Left ventricle myocardium inferior (tissue), 1 donor: ENCODE data around the gene PPP4C. TPM values are rescaled to one million over a fixed set of nuclear protein-coding genes. Genes with fewer than 3 reads are reported as not detected.

ENCODE experiments used
- DNase-seq: peaks from one replicate; pipeline ENCODE4 v3.0.0-alpha.2; 2020
- H3K27ac ChIP-seq: fragments of 200-600 bp; replicated peaks from 2 replicates; pipeline ENCODE4 v1.8.0; 2021
- H3K27me3 ChIP-seq: fragments of 200-600 bp; 2 replicates; pipeline ENCODE4 v1.8.0; 2021; ENCODE audit warnings: low read depth
- H3K36me3 ChIP-seq: fragments of 200-600 bp; 2 replicates; pipeline ENCODE4 v1.8.0; 2021
- H3K4me1 ChIP-seq: fragments of 200-600 bp; 2 replicates; pipeline ENCODE4 v1.8.0; 2021
- H3K4me3 ChIP-seq: fragments of 200-600 bp; 2 replicates; pipeline ENCODE4 v1.8.0; 2021; ENCODE audit warnings: mild to moderate bottlenecking, moderate library complexity
- H3K9me3 ChIP-seq: fragments of 200-600 bp; replicated peaks from 2 replicates; pipeline ENCODE4 v1.8.0; 2021
- intact Hi-C: fragments of 100-400 bp; cut with micrococcal nuclease; formaldehyde crosslinking; loops from one replicate; pipeline ENCODE4 v1.11.0; 2022
- total RNA-seq: library from RNA; stranded (reverse); fragmentation: NEBNext Ultra II Directional; extraction: Animal tissue kit (Norgen Biotek cat#: 25700); gene quantifications from one replicate; pipeline ENCODE4 v1.2.1, GENCODE V29; 2021
- TF ChIP-seq, protein P1 (sequence below): fragments of 200-600 bp; IDR thresholded peaks from 2 replicates; pipeline ENCODE4 v1.8.0; 2021; ENCODE audit warnings: antibody characterized with exemption, mild to moderate bottlenecking, borderline replicate concordance
- donor health status: DM: no; HTN: yes; CAD: no; lungs with severe emphysema.

Gene PPP4C
- total RNA-seq, 1 donor from 2014 or later = 32.2 TPM

DNA sequence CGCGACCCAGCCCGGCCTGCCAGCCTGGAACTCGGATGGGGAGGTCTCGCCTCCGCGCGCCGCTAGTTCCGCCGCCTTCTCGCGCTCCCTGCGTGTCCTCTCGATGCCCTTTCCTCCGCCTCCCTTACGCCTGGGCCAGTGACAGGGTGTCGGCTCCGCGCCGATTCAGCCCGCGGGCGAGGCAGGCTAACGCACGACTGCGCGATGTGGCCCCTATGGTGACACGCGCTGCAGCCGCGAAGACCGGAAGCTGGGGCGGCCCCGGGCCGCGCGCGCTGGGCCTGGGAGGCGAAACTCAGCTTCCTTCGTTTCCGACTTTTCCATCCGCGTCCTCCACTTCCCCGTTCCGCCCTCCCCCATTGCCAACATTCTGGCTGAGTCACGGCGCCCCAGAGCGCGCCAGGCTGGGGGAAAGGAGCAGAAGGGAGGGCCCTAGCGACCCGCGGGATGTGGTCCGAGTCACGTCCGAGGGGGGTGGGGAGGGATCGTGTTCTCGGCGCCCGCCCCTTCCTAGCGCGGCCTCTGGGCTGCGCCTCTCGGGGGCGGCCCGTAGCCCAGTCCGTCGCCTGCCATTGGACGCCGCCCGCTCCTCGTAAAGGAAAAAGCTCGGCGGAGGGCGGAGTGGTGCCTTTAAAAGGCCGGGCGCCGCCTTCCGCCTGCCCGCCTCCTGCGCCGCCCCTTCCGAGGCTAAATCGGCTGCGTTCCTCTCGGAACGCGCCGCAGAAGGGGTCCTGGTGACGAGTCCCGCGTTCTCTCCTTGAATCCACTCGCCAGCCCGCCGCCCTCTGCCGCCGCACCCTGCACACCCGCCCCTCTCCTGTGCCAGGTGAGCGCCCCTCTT is 10.5 kb upstream of the PPP4C start, which contains the start of gene ALDOA:
Gene ALDOA, plus strand, starts transcription at position 659 of the 841 bp plus-strand sequence. CDS start 1,138 bp downstream, outside the sequence.
- intact Hi-C loops = no loop called here
- TF ChIP-seq, protein P1, sequence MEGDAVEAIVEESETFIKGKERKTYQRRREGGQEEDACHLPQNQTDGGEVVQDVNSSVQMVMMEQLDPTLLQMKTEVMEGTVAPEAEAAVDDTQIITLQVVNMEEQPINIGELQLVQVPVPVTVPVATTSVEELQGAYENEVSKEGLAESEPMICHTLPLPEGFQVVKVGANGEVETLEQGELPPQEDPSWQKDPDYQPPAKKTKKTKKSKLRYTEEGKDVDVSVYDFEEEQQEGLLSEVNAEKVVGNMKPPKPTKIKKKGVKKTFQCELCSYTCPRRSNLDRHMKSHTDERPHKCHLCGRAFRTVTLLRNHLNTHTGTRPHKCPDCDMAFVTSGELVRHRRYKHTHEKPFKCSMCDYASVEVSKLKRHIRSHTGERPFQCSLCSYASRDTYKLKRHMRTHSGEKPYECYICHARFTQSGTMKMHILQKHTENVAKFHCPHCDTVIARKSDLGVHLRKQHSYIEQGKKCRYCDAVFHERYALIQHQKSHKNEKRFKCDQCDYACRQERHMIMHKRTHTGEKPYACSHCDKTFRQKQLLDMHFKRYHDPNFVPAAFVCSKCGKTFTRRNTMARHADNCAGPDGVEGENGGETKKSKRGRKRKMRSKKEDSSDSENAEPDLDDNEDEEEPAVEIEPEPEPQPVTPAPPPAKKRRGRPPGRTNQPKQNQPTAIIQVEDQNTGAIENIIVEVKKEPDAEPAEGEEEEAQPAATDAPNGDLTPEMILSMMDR = no peak

GRCh38 chr16:30065943-30066760 is 9.6 kb upstream of the PPP4C start:
- no peaks in the 10 kb centered on the region for H3K9me3 ChIP-seq
- H3K36me3 ChIP-seq = peaks cover 45% of the 10 kb centered on the region
- no peaks in the 10 kb centered on the region for H3K27me3 ChIP-seq
- no peak for DNase-seq
- H3K27ac ChIP-seq = peak overlapping the region; percentile 100
- H3K4me3 ChIP-seq = peak overlapping the region; percentile 93
- TF ChIP-seq, protein P1 = no peak
- intact Hi-C loops = no loop called here
- H3K4me1 ChIP-seq = peaks cover 84% of the 10 kb centered on the region

More for the DNA sequence above, 10.5 kb upstream of the PPP4C start, which contains the start of gene ALDOA:
- Histone ChIP-seq H3K36me3 (peaks cover 37% of the 10 kb centered on the region), H3K4me3 (peak within 1 kb of the TSS; percentile 93), H3K27ac (peak within 1 kb of the TSS; percentile 100), H3K4me1 (peaks cover 85% of the 10 kb centered on the region), H3K27me3 (no peaks in the 10 kb centered on the region), H3K9me3 (no peaks in the 10 kb centered on the region)
- DNase-seq = peak; percentile 99

- intact Hi-C loops = no loop called here
- Histone ChIP-seq H3K36me3 (peaks cover 53% of the 10 kb centered on the region), H3K9me3 (no peaks in the 10 kb centered on the region), H3K27ac (peak overlapping the region; percentile 100), H3K4me3 (peak overlapping the region; percentile 93), H3K4me1 (peaks cover 87% of the 10 kb centered on the region), H3K27me3 (no peaks in the 10 kb centered on the region)
- peak; percentile 55 for DNase-seq
- TF ChIP-seq, protein P1 = no peak
Measured at GRCh38 chr16:30066761-30067583, 8.8 kb upstream of the PPP4C start.

- intact Hi-C loops = no loop called here
- H3K4me3 ChIP-seq = peak overlapping the region; percentile 93
- H3K27me3 ChIP-seq = no peaks in the 10 kb centered on the region
- no peaks in the 10 kb centered on the region for H3K9me3 ChIP-seq
- peaks cover 59% of the 10 kb centered on the region for H3K36me3 ChIP-seq
- TF ChIP-seq, protein P1 = no peak
- peak overlapping the region; percentile 100 for H3K27ac ChIP-seq
- peaks cover 87% of the 10 kb centered on the region for H3K4me1 ChIP-seq
- no peak for DNase-seq
Measured at GRCh38 chr16:30067584-30067916, 8.2 kb upstream of the PPP4C start.

DNA sequence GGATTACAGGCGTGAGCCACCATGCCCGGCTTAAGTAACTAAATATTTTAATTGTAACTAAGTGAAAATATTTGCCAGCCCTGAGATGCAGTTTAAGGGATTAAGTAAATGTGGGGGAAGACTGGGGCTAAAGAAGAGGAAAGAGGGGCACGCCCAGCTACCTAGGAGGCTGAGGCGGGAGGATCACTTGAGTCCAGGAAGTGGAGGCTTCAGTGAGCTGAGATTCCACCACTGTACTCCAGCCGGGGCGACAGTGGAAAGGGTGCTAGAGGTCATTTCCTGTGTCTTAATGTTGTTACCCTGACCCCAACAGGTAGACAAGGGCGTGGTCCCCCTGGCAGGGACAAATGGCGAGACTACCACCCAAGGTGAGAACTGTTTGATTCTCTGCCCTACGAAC is 7.5 kb upstream of the PPP4C start:
- Histone ChIP-seq H3K9me3 (no peaks in the 10 kb centered on the region), H3K4me1 (peaks cover 81% of the 10 kb centered on the region), H3K27me3 (no peaks in the 10 kb centered on the region), H3K27ac (peak overlapping the region; percentile 100), H3K4me3 (peak overlapping the region; percentile 93), H3K36me3 (peaks cover 67% of the 10 kb centered on the region)
- no peak for DNase-seq
- TF ChIP-seq, protein P1 = no peak
- intact Hi-C loops = no loop called here
